Thyroid gland (tissue), 4 donors: ENCODE data around the gene TM7SF3.

Experiments
- CTCF ChIP-seq, 6 experiments: fragments of 200-600 bp in 3 of 6; fragments of 450-650 bp in 3 of 6; sonication (generic) in 3 of 6; IDR thresholded peaks; one replicate each; pipeline ENCODE4 v1.5.1; 2016 to 2019; ENCODE audit warnings: antibody characterized with exemption in 6 of 6, mild to moderate bottlenecking in 2 of 6, inconsistent platforms in 1 of 6, moderate library complexity in 1 of 6
- POLR2A ChIP-seq, 2 donors: fragments of 450-650 bp; IDR thresholded peaks; one replicate each; pipeline ENCODE4 v1.6.1; 2017; ENCODE audit warnings: antibody characterized with exemption in 2 of 2, mild to moderate bottlenecking in 2 of 2, moderate library complexity in 1 of 2

GRCh38 chr12:26982866-26983265 lies 31.3 kb downstream of the TM7SF3 start:
- TF ChIP-seq CTCF (IDR thresholded peaks at IDR 0.05) (no peak), POLR2A (IDR thresholded peaks at IDR 0.05) (no peak)
